ENCODE results near the gene FBXO45.
"Not testable (repeated sequence)": the region's sequence is repeated elsewhere in the genome, so short reads cannot be mapped to it uniquely, and the experiment has no call there.

Gene FBXO45

GRCh38 chr3:196568246-196569002 lies at the start of gene FBXO45, which contains the start of gene WDR53:
Gene FBXO45, plus strand, starts transcription at chr3:196568660. Its CDS starts 325 bp downstream, at chr3:196568985.
Gene WDR53, minus strand, starts transcription at chr3:196568554. Its CDS starts 7,079 bp downstream, at chr3:196561475.
- DNase-seq (ENCODE audit: low read depth in 2 of 2) = peak; percentile 93 to 94

- peak in 1 of 2 donors; percentile 24 for DNase-seq (ENCODE audit: low read depth in 2 of 2)
Measured at GRCh38 chr3:196518966-196519717, 49.3 kb upstream of the FBXO45 start.

- no peak for DNase-seq (ENCODE audit: low read depth in 2 of 2)
Measured at GRCh38 chr3:196519718-196520082, 48.8 kb upstream of the FBXO45 start.

- not testable (repeated sequence) for DNase-seq (ENCODE audit: low read depth in 2 of 2)
Measured at GRCh38 chr3:196521291-196521690, 47.2 kb upstream of the FBXO45 start.

- no peak for DNase-seq (ENCODE audit: low read depth in 2 of 2)
Measured at GRCh38 chr3:196523841-196524240, 44.6 kb upstream of the FBXO45 start.

- DNase-seq (ENCODE audit: low read depth in 2 of 2) = no peak
Measured at GRCh38 chr3:196524527-196524926, 43.9 kb upstream of the FBXO45 start.

GRCh38 chr3:196525141-196525540 lies 43.3 kb upstream of the FBXO45 start:
- DNase-seq (ENCODE audit: low read depth in 2 of 2) = no peak

GRCh38 chr3:196528639-196529233 lies 39.7 kb upstream of the FBXO45 start:
- DNase-seq (ENCODE audit: low read depth in 2 of 2) = peak; percentile 46 to 60

- DNase-seq (ENCODE audit: low read depth in 2 of 2) = no peak
Measured at GRCh38 chr3:196531418-196531817, 37.0 kb upstream of the FBXO45 start.

- DNase-seq (ENCODE audit: low read depth in 2 of 2) = no peak
Measured at GRCh38 chr3:196533260-196533681, 35.2 kb upstream of the FBXO45 start.

- DNase-seq (ENCODE audit: low read depth in 2 of 2) = peak in 1 of 2 donors; percentile 23
Measured at GRCh38 chr3:196537319-196537984, 31.0 kb upstream of the FBXO45 start.

GRCh38 chr3:196541684-196542445 lies 26.6 kb upstream of the FBXO45 start:
- DNase-seq (ENCODE audit: low read depth in 2 of 2) = no peak

GRCh38 chr3:196544491-196544992 lies 23.9 kb upstream of the FBXO45 start:
- DNase-seq (ENCODE audit: low read depth in 2 of 2) = no peak

- DNase-seq (ENCODE audit: low read depth in 2 of 2) = no peak
Measured at GRCh38 chr3:196546537-196546936, 21.9 kb upstream of the FBXO45 start.

- DNase-seq (ENCODE audit: low read depth in 2 of 2) = no peak
Measured at GRCh38 chr3:196547067-196547466, 21.4 kb upstream of the FBXO45 start.

- not testable (repeated sequence) for DNase-seq (ENCODE audit: low read depth in 2 of 2)
Measured at GRCh38 chr3:196549312-196549711, 19.1 kb upstream of the FBXO45 start.

- not testable (repeated sequence) for DNase-seq (ENCODE audit: low read depth in 2 of 2)
Measured at GRCh38 chr3:196550172-196550571, 18.3 kb upstream of the FBXO45 start.

- no peak for DNase-seq (ENCODE audit: low read depth in 2 of 2)
Measured at GRCh38 chr3:196552253-196552652, 16.2 kb upstream of the FBXO45 start.

- no peak for DNase-seq (ENCODE audit: low read depth in 2 of 2)
Measured at GRCh38 chr3:196553551-196553950, 14.9 kb upstream of the FBXO45 start.

GRCh38 chr3:196554205-196554604 lies 14.3 kb upstream of the FBXO45 start:
- no peak for DNase-seq (ENCODE audit: low read depth in 2 of 2)

GRCh38 chr3:196555295-196555694 lies 13.2 kb upstream of the FBXO45 start:
- no peak for DNase-seq (ENCODE audit: low read depth in 2 of 2)
